Measurements from ENCODE around the gene TEX261. TPM values are rescaled to one million over a fixed set of nuclear protein-coding genes. Genes with fewer than 3 reads are reported as not detected.

The TEX261 gene
- total RNA-seq, 1 donor from 2014 or later: 9.4 TPM

- H3K36me3 Mint-ChIP-seq: no peaks in the 10 kb centered on the region
- Histone ChIP-seq H3K36me3 (no peaks in the 10 kb centered on the region), H3K4me1 (no peaks in the 10 kb centered on the region), H3K4me2 (no peak overlapping the region), H3K79me2 (ENCODE audit: low read depth) (no peaks in the 10 kb centered on the region), H3F3A (ENCODE audit: low read depth) (no peaks in the 10 kb centered on the region), H3K9ac (no peak overlapping the region), H4K20me1 (ENCODE audit: low read depth) (no peaks in the 10 kb centered on the region), H3K9me3 (ENCODE audit: low read depth) (no peaks in the 10 kb centered on the region), H3K27me3 (peaks cover 93% of the 10 kb centered on the region), H2AFZ (replicated peaks) (no peak overlapping the region), H3K27ac (no peak overlapping the region), H3K4me3 (no peak overlapping the region)
- no peak overlapping the region for H3K27ac Mint-ChIP-seq
- peaks cover 24% of the 10 kb centered on the region for H3K27me3 Mint-ChIP-seq (ENCODE audit: insufficient read depth, low read depth)
- TF ChIP-seq EZH2phosphoT487 (IDR thresholded peaks at IDR 0.05) (no peak), EZH2 (IDR thresholded peaks at IDR 0.05) (no peak)
- H3K4me3 Mint-ChIP-seq: no peak overlapping the region
- H3K9me3 Mint-ChIP-seq: no peaks in the 10 kb centered on the region
- H3K4me1 Mint-ChIP-seq: peaks cover 3% of the 10 kb centered on the region
- DNase-seq (ENCODE audit: low spot score): no peak
Measured at GRCh38 chr2:70957798-70958197, 36.9 kb downstream of the TEX261 start.

- no peaks in the 10 kb centered on the region for H4K20me1 ChIP-seq (ENCODE audit: low read depth)
- TF ChIP-seq EZH2phosphoT487 (IDR thresholded peaks at IDR 0.05) (no peak), EZH2 (IDR thresholded peaks at IDR 0.05) (no peak), CTCF (IDR thresholded peaks at IDR 0.05) (no peak)
- no peak overlapping the region for H3K4me2 ChIP-seq
- no peaks in the 10 kb centered on the region for H3K9me3 ChIP-seq (ENCODE audit: low read depth)
- Mint-ChIP-seq H3K4me3 (no peak overlapping the region), H3K27me3 (ENCODE audit: insufficient read depth, low read depth) (peaks cover 21% of the 10 kb centered on the region), H3K27ac (no peak overlapping the region), H3K4me1 (peaks cover 3% of the 10 kb centered on the region), H3K9me3 (no peaks in the 10 kb centered on the region), H3K36me3 (no peaks in the 10 kb centered on the region)
- H2AFZ ChIP-seq (replicated peaks): no peak overlapping the region
- H3K9ac ChIP-seq: no peak overlapping the region
- no peak overlapping the region for H3K27ac ChIP-seq
- H3K27me3 ChIP-seq: peaks cover 93% of the 10 kb centered on the region
- no peaks in the 10 kb centered on the region for H3K79me2 ChIP-seq (ENCODE audit: low read depth)
- no peak overlapping the region for H3K4me3 ChIP-seq
- no peaks in the 10 kb centered on the region for H3K36me3 ChIP-seq
- H3F3A ChIP-seq (ENCODE audit: low read depth): no peaks in the 10 kb centered on the region
- no peaks in the 10 kb centered on the region for H3K4me1 ChIP-seq
- DNase-seq (ENCODE audit: low spot score): no peak
Measured at GRCh38 chr2:70956141-70956540, 38.5 kb downstream of the TEX261 start.

GRCh38 chr2:70954886-70955285 is 39.8 kb downstream of the TEX261 start:
- no peaks in the 10 kb centered on the region for H3K4me1 Mint-ChIP-seq
- H3K4me3 ChIP-seq: no peak overlapping the region
- no peaks in the 10 kb centered on the region for H3F3A ChIP-seq (ENCODE audit: low read depth)
- no peaks in the 10 kb centered on the region for H3K36me3 Mint-ChIP-seq
- H3K79me2 ChIP-seq (ENCODE audit: low read depth): no peaks in the 10 kb centered on the region
- H3K4me1 ChIP-seq: no peaks in the 10 kb centered on the region
- no peak overlapping the region for H3K27ac ChIP-seq
- no peak overlapping the region for H3K4me3 Mint-ChIP-seq
- H3K4me2 ChIP-seq: no peak overlapping the region
- H3K27ac Mint-ChIP-seq: no peak overlapping the region
- H4K20me1 ChIP-seq (ENCODE audit: low read depth): no peaks in the 10 kb centered on the region
- H3K9me3 Mint-ChIP-seq: no peaks in the 10 kb centered on the region
- H3K9ac ChIP-seq: no peak overlapping the region
- H3K27me3 ChIP-seq: peaks cover 93% of the 10 kb centered on the region
- DNase-seq (ENCODE audit: low spot score): peak; percentile 2
- H3K36me3 ChIP-seq: no peaks in the 10 kb centered on the region
- TF ChIP-seq EZH2 (IDR thresholded peaks at IDR 0.05): no peak
- H3K9me3 ChIP-seq (ENCODE audit: low read depth): no peaks in the 10 kb centered on the region
- no peak overlapping the region for H2AFZ ChIP-seq (replicated peaks)
- H3K27me3 Mint-ChIP-seq (ENCODE audit: insufficient read depth, low read depth): peaks cover 21% of the 10 kb centered on the region

GRCh38 chr2:70949086-70949485 is 45.6 kb downstream of the TEX261 start:
- H3K9me3 Mint-ChIP-seq: no peaks in the 10 kb centered on the region
- H3K27me3 Mint-ChIP-seq (ENCODE audit: insufficient read depth, low read depth): peaks cover 23% of the 10 kb centered on the region
- no peaks in the 10 kb centered on the region for H3K36me3 Mint-ChIP-seq
- peaks cover 100% of the 10 kb centered on the region for H3K27me3 ChIP-seq
- H3K36me3 ChIP-seq: no peaks in the 10 kb centered on the region
- TF ChIP-seq CTCF (IDR thresholded peaks at IDR 0.05) (no peak), EZH2phosphoT487 (IDR thresholded peaks at IDR 0.05) (no peak), EZH2 (IDR thresholded peaks at IDR 0.05) (no peak)
- peaks cover 3% of the 10 kb centered on the region for H3K4me1 ChIP-seq
- no peak for DNase-seq (ENCODE audit: low spot score)
- H3K4me1 Mint-ChIP-seq: peaks cover 15% of the 10 kb centered on the region
- H3K4me3 ChIP-seq: no peak overlapping the region
- H3K27ac Mint-ChIP-seq: no peak overlapping the region
- no peak overlapping the region for H3K9ac ChIP-seq
- peaks cover 7% of the 10 kb centered on the region for H3F3A ChIP-seq (ENCODE audit: low read depth)
- no peaks in the 10 kb centered on the region for H3K9me3 ChIP-seq (ENCODE audit: low read depth)
- no peak overlapping the region for H3K4me3 Mint-ChIP-seq
- H2AFZ ChIP-seq (replicated peaks): no peak overlapping the region
- H3K79me2 ChIP-seq (ENCODE audit: low read depth): no peaks in the 10 kb centered on the region
- no peak overlapping the region for H3K27ac ChIP-seq
- no peak overlapping the region for H3K4me2 ChIP-seq
- H4K20me1 ChIP-seq (ENCODE audit: low read depth): peaks cover 12% of the 10 kb centered on the region

Data from neural progenitor cell (in vitro differentiated cells).